ENCODE data around the gene KIF17. TPM values are rescaled to one million over a fixed set of nuclear protein-coding genes. Genes with fewer than 3 reads are reported as not detected.

Gene KIF17
- total RNA-seq, 6 experiments from 2014 or later, result 1.0 to 3.2 (median 1.3) TPM

GRCh38 chr1:20728371-20729154 is 10.8 kb upstream of the KIF17 start:
- H3K4me3 ChIP-seq, result no peak overlapping the region
- no peak for ATAC-seq
- no peak for TF ChIP-seq CTCF (IDR thresholded peaks at IDR 0.05)
- no peak for TF ChIP-seq POLR2A (IDR thresholded peaks at IDR 0.05)
- no peak overlapping the region for H3K27ac ChIP-seq
- H3K27me3 ChIP-seq, result no peaks in the 10 kb centered on the region
- H3K9me3 ChIP-seq, result no peaks in the 10 kb centered on the region
- DNase-seq, result peak in 2 of 3 donors; percentile 25 to 30
- H3K36me3 ChIP-seq, result no peaks in the 10 kb centered on the region
- peaks cover 0 to 16% (median 6%) of the 10 kb centered on the region in 4 donors for H3K4me1 ChIP-seq
- intact Hi-C loops (cut with DNase I), result no loop called here
- WGBS (ENCODE audit: insufficient coverage, low coverage, low lambda C conversion rate, missing lambda C conversion rate), result 66% methylated on average over 4 of the region's 9 CpGs

GRCh38 chr1:20727746-20728316 is 10.0 kb upstream of the KIF17 start:
- no peak for TF ChIP-seq CTCF (IDR thresholded peaks at IDR 0.05)
- TF ChIP-seq POLR2A (IDR thresholded peaks at IDR 0.05), result no peak
- intact Hi-C loops (cut with DNase I), result no loop called here
- no peak overlapping the region for H3K27ac ChIP-seq

GRCh38 chr1:20726932-20727745 is 9.3 kb upstream of the KIF17 start:
- no peaks in the 10 kb centered on the region for H3K36me3 ChIP-seq
- H3K4me1 ChIP-seq, result peaks cover 0 to 2% (median under 1%) of the 10 kb centered on the region in 4 donors
- DNase-seq, result peak in 2 of 3 donors; percentile 40 to 41
- intact Hi-C loops (cut with DNase I), result no loop called here
- WGBS (ENCODE audit: insufficient coverage, low coverage, low lambda C conversion rate, missing lambda C conversion rate), result 85% methylated on average over 10 of the region's 17 CpGs
- no peak overlapping the region for H3K27ac ChIP-seq
- H3K27me3 ChIP-seq, result no peaks in the 10 kb centered on the region
- TF ChIP-seq CTCF (IDR thresholded peaks at IDR 0.05), result no peak
- no peak for TF ChIP-seq POLR2A (IDR thresholded peaks at IDR 0.05)
- ATAC-seq, result no peak
- H3K4me3 ChIP-seq, result no peak overlapping the region
- no peaks in the 10 kb centered on the region for H3K9me3 ChIP-seq

More at GRCh38 chr1:20727746-20728316, 10.0 kb upstream of the KIF17 start:
- Histone ChIP-seq H3K27me3 (no peaks in the 10 kb centered on the region), H3K9me3 (no peaks in the 10 kb centered on the region), H3K4me3 (no peak overlapping the region), H3K4me1 (peaks cover 0 to 9% (median 4%) of the 10 kb centered on the region in 4 donors), H3K36me3 (no peaks in the 10 kb centered on the region)
- ATAC-seq (no peak), DNase-seq (peak; percentile 10 to 38 (median 26))
- WGBS (ENCODE audit: insufficient coverage, low coverage, low lambda C conversion rate, missing lambda C conversion rate), result 50% methylated on average over 6 of the region's 13 CpGs

GRCh38 chr1:20726118-20726911 is 8.5 kb upstream of the KIF17 start:
- Histone ChIP-seq H3K27me3 (no peaks in the 10 kb centered on the region), H3K36me3 (no peaks in the 10 kb centered on the region), H3K4me3 (no peak overlapping the region), H3K27ac (no peak overlapping the region), H3K4me1 (no peaks in the 10 kb centered on the region), H3K9me3 (no peaks in the 10 kb centered on the region)
- TF ChIP-seq CTCF (IDR thresholded peaks at IDR 0.05) (no peak), POLR2A (IDR thresholded peaks at IDR 0.05) (no peak)
- 97% methylated on average over 6 of the region's 25 CpGs for WGBS (ENCODE audit: insufficient coverage, low coverage, low lambda C conversion rate, missing lambda C conversion rate)
- no peak for ATAC-seq
- intact Hi-C loops (cut with DNase I), result no loop called here
- DNase-seq, result peak in 2 of 3 donors; percentile 40 to 48
